ENCODE data around the gene SMIM3.

SMIM3 gene

GRCh38 chr5:150794927-150795326 is 16.4 kb downstream of the SMIM3 start:
- no peaks in the 10 kb centered on the region for H3K27me3 ChIP-seq (ENCODE audit: control insufficient read depth, insufficient read depth, low read length)
- no peaks in the 10 kb centered on the region for H3K36me3 ChIP-seq (ENCODE audit: control insufficient read depth, insufficient read depth, low read length)
- no peaks in the 10 kb centered on the region for H3K4me1 ChIP-seq
- no peak overlapping the region for H3K4me3 ChIP-seq (ENCODE audit: low read depth, low read length)
- no peak overlapping the region for H3K27ac ChIP-seq
- no peak overlapping the region for H3K9ac ChIP-seq
- TF ChIP-seq, protein P1, sequence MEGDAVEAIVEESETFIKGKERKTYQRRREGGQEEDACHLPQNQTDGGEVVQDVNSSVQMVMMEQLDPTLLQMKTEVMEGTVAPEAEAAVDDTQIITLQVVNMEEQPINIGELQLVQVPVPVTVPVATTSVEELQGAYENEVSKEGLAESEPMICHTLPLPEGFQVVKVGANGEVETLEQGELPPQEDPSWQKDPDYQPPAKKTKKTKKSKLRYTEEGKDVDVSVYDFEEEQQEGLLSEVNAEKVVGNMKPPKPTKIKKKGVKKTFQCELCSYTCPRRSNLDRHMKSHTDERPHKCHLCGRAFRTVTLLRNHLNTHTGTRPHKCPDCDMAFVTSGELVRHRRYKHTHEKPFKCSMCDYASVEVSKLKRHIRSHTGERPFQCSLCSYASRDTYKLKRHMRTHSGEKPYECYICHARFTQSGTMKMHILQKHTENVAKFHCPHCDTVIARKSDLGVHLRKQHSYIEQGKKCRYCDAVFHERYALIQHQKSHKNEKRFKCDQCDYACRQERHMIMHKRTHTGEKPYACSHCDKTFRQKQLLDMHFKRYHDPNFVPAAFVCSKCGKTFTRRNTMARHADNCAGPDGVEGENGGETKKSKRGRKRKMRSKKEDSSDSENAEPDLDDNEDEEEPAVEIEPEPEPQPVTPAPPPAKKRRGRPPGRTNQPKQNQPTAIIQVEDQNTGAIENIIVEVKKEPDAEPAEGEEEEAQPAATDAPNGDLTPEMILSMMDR (IDR thresholded peaks at IDR 0.05) = no peak
- no peak overlapping the region for H3K4me2 ChIP-seq (ENCODE audit: low read length)
- H2AFZ ChIP-seq = no peak overlapping the region
- H3K79me2 ChIP-seq = peaks cover 2% of the 10 kb centered on the region
- no peaks in the 10 kb centered on the region for H3K9me3 ChIP-seq (ENCODE audit: control insufficient read depth, low read length)

- Histone ChIP-seq H3K79me2 (no peaks in the 10 kb centered on the region), H3K27me3 (ENCODE audit: control insufficient read depth, insufficient read depth, low read length) (no peaks in the 10 kb centered on the region), H3K4me3 (ENCODE audit: low read depth, low read length) (no peak overlapping the region), H3K4me2 (ENCODE audit: low read length) (no peak overlapping the region), H2AFZ (no peak overlapping the region), H3K9me3 (ENCODE audit: control insufficient read depth, low read length) (no peaks in the 10 kb centered on the region), H3K27ac (no peak overlapping the region), H3K9ac (no peak overlapping the region), H3K4me1 (peaks cover 3% of the 10 kb centered on the region), H3K36me3 (ENCODE audit: control insufficient read depth, insufficient read depth, low read length) (no peaks in the 10 kb centered on the region)
- TF ChIP-seq, protein P1 (IDR thresholded peaks at IDR 0.05) = no peak
Observed at GRCh38 chr5:150797384-150797783, 18.8 kb downstream of the SMIM3 start.

DNA sequence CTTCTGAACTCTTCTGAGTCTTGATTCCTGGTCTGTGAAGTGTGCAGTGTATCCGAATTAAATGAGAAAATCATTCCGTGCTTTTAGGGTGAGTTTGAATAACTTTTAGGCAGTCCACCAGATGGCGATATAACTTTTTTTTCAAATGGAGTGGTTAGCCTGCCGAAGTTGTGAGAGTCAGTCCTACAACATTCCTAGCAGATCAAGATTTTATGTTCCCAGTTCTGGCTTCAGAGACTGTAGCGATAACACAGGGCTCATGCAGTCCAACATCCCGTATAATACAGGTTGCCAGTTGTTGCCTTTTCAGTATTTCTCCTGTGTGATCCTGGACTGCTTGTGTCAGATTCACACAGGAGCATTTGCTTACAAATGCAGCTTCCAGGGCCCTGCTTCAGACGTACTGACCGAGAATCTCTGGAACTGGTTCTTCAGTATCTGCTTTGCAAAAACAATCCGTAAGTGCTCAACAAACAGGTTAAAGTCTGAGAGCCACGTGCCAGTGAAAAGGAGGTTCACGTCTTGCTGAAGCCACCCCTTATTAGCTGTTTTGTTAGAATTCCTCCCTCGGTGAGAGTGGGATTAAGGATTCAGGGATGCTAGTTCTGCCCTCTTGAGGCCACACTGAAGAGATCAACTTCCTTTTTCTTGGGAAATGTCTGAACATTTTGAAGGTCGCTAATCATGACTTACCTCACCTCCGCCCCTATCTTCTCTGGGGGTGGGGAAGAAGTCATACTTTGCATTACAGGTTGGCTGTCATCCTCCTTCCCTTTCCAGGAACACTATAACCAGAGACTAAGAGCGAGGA is 22.8 kb downstream of the SMIM3 start:
- TF ChIP-seq, protein P1 (IDR thresholded peaks at IDR 0.05) = peak; percentile 64
- no peaks in the 10 kb centered on the region for H3K79me2 ChIP-seq
- no peak overlapping the region for H3K9ac ChIP-seq
- peak overlapping the region; percentile 61 for H3K4me2 ChIP-seq (ENCODE audit: low read length)
- peak overlapping the region; percentile 50 for H3K27ac ChIP-seq
- H3K9me3 ChIP-seq (ENCODE audit: control insufficient read depth, low read length) = no peaks in the 10 kb centered on the region
- peaks cover 3% of the 10 kb centered on the region for H3K4me1 ChIP-seq
- H3K36me3 ChIP-seq (ENCODE audit: control insufficient read depth, insufficient read depth, low read length) = no peaks in the 10 kb centered on the region
- H3K27me3 ChIP-seq (ENCODE audit: control insufficient read depth, insufficient read depth, low read length) = no peaks in the 10 kb centered on the region
- H3K4me3 ChIP-seq (ENCODE audit: low read depth, low read length) = peak overlapping the region; percentile 45
- H2AFZ ChIP-seq = peak overlapping the region; percentile 85

GRCh38 chr5:150804388-150804787 is 25.8 kb downstream of the SMIM3 start:
- H3K4me3 ChIP-seq (ENCODE audit: low read depth, low read length) = no peak overlapping the region
- H3K4me1 ChIP-seq = peaks cover 3% of the 10 kb centered on the region
- no peak overlapping the region for H3K4me2 ChIP-seq (ENCODE audit: low read length)
- no peaks in the 10 kb centered on the region for H3K79me2 ChIP-seq
- no peaks in the 10 kb centered on the region for H3K27me3 ChIP-seq (ENCODE audit: control insufficient read depth, insufficient read depth, low read length)
- TF ChIP-seq, protein P1 (IDR thresholded peaks at IDR 0.05) = no peak
- H2AFZ ChIP-seq = no peak overlapping the region
- no peak overlapping the region for H3K9ac ChIP-seq
- no peaks in the 10 kb centered on the region for H3K36me3 ChIP-seq (ENCODE audit: control insufficient read depth, insufficient read depth, low read length)
- H3K9me3 ChIP-seq (ENCODE audit: control insufficient read depth, low read length) = no peaks in the 10 kb centered on the region
- no peak overlapping the region for H3K27ac ChIP-seq

DNA sequence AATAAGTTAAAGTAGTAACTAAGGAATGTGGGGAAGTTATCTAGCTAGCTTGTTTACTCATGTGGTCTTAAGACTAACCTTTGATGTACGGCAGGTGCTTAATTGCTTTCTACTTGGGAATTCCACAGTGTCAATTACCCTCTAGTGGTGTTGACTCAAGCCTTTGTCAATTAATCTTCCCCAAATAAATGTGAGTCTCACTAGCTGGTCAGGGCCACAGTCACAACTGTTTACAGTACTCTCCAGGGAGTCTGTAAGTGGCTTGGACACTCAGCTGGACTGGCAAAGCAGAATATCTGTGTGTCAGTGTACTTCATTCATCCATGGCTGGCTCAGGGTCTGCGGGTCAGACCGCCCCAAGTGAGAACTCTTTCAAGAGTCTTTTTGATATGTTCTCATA is 30.8 kb downstream of the SMIM3 start:
- no peak overlapping the region for H3K9ac ChIP-seq
- no peaks in the 10 kb centered on the region for H3K36me3 ChIP-seq (ENCODE audit: control insufficient read depth, insufficient read depth, low read length)
- no peak overlapping the region for H3K4me2 ChIP-seq (ENCODE audit: low read length)
- no peak overlapping the region for H3K27ac ChIP-seq
- no peaks in the 10 kb centered on the region for H3K79me2 ChIP-seq
- H3K9me3 ChIP-seq (ENCODE audit: control insufficient read depth, low read length) = no peaks in the 10 kb centered on the region
- H3K4me3 ChIP-seq (ENCODE audit: low read depth, low read length) = no peak overlapping the region
- TF ChIP-seq, protein P1 (IDR thresholded peaks at IDR 0.05) = no peak
- H2AFZ ChIP-seq = no peak overlapping the region
- no peaks in the 10 kb centered on the region for H3K27me3 ChIP-seq (ENCODE audit: control insufficient read depth, insufficient read depth, low read length)
- H3K4me1 ChIP-seq = no peaks in the 10 kb centered on the region
